GM18505 (cell line): ENCODE data around the gene CSRP1.

Source experiments
- ATAC-seq: cut with Tn5 transposase; IDR thresholded peaks from one replicate; pipeline ENCODE4 v1.9.1; 2021; ENCODE audit not compliant: unreplicated experiment
- POLR2A ChIP-seq: IDR thresholded peaks from 4 replicates; pipeline ENCODE4 v1.6.1; 2011; ENCODE audit warnings: borderline replicate concordance; ENCODE audit not compliant: insufficient read depth, insufficient read length; ENCODE audit errors: extremely low read depth

Gene CSRP1

DNA sequence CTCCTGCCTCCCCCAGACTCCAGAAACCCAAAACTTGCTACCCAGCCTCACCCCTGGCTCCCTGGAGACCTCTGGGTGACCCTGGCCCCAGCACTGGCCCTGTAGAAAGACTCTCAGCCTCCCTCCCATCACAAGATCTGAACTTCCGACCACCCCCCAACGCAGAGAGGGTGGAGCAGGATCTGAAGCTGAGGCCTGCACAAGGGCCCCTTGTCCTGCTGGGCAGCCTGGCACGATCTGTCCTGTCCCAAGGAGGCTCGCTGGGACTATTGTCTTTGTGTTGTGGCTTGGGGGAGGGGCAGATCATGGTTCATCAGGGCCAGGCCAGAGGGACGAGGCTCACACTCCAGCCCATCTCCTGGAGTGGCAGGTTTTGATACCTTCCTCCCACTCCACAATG, 57.9 kb downstream of the CSRP1 start:
- ATAC-seq: no peak

DNA sequence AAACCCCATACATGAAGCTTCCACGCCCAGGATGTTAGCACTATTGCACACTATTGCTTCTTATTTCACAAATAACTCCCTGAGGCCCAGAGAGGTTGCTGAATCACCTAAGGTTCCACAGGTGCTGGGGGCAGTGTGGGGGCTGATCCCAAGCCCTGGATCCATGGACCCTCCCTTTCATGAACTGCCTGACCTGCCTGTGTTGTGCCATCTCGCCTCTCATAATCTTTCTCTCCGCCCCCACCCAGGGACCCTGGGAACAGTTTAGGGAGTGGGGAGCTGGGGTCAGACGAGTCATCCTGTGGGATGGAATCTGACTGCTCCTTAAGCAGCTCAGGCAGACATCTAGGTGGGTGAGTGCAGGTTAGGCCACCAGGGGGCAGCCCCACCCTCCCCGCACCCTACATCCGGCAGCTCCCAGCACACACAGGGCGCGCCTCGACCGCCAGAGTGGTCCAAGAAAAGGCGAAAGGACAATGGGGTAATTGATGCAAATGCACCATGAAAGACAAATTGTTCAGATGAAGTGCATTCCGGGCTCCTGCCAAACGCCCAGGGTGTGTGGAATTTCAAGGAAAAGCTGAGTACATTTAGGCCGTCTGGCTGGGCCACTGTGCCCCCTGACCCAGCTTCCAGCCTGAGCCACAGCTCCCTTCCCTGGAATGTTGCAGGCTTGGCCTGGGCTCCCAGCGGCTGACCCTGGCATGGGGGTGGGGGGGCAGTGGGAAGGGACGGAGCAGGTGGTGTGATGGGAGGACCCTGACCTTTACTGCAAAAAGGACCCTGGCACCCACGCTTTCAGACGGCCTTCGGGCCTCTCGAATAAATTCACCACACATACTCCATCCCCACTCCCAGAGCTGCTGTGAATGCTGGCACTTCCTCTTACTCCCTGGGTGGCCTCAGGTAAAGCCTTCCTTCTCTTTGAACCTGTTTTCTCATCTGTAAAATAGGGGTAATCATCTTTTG, 58.7 kb downstream of the CSRP1 start:
- no peak for TF ChIP-seq POLR2A
- peak; percentile 76 for ATAC-seq

More for the DNA sequence above, 57.9 kb downstream of the CSRP1 start:
- TF ChIP-seq POLR2A: no peak

- TF ChIP-seq POLR2A: no peak
- no peak for ATAC-seq
Observed at GRCh38 chr1:201445310-201445709, 61.6 kb downstream of the CSRP1 start.

DNA sequence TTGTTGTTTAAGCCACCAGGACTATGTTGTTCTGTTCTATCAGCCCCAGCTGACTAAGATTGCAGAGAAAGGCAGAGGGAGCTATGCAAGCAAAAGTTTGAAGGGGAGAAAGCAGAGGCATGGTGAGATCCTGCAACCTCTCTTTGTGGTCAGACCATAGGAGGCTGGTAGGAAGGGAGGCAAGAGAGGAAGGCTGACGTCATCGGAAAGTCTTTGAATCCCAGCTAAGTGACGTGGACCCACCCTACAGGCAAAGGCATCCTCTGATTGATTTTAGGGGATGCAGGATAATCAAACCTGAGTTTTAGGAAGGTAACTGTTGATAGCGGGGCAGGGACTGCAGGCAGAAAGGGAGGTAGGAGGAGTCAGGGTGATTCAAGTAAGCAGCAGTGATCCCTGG, 62.1 kb downstream of the CSRP1 start:
- ATAC-seq: no peak
- TF ChIP-seq POLR2A: no peak

GRCh38 chr1:201443747-201444146, 63.2 kb downstream of the CSRP1 start:
- TF ChIP-seq POLR2A: no peak
- ATAC-seq: no peak

- TF ChIP-seq POLR2A: no peak
- ATAC-seq: no peak
Observed at GRCh38 chr1:201436969-201437368, 70.0 kb downstream of the CSRP1 start.

DNA sequence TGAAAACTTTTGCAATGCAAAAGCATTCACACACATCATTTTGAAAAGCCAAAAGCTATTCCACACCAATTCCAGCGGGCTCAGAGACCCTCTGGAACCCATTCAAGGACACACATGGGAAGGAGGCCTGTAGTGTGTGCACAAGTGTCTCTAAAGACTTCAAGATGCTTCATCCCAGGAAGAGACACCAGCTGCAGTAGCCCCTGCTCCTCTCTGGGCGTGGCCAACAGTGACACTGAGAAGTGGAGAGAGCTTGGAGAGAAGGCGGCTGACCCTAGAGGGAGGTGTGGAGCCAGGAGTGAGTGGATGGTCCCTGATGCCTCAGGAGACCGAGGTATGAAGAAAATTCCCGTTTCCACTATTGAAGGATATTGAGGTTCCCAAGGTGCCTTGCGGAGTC, 70.5 kb downstream of the CSRP1 start:
- ATAC-seq: no peak
- no peak for TF ChIP-seq POLR2A

DNA sequence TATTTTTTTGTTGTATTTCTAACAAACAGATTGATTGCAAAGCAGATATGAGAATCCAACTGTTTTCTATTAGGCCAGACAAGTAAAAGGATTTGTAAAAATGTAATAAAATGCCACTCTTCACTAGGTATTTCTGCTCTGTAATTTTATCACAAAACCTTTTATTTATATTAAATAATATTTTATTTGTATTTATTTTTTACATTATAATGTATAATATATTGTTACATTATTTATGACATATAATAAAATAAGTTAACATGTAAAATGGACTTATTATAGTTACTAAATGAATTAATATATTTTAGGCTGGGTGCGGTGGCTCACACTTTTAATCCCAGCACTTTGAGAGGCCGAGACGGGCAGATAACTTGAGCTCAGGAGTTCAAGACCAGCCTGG, 72.7 kb downstream of the CSRP1 start:
- no peak for ATAC-seq
- no peak for TF ChIP-seq POLR2A

DNA sequence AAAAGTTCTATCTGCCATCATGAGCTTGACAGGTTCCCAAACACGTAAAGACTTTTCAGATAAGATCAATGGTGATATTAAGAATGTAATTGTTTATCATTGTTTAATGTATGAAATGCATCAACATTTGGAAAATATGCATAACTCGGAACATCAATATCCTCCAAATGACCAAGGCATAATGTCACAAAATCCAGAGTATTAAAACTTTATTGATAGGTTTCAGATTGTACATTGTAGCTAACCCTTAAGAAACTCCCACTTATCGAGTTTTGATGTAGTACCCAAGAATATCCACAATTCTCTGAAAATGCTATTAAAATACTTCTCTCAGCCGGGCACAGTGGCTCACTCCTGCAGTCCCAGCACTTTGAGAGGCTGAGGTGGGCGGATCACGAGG, 73.3 kb downstream of the CSRP1 start:
- no peak for ATAC-seq
- no peak for TF ChIP-seq POLR2A
